Measurements from ENCODE around the gene SYT14. TPM values are rescaled to one million over a fixed set of nuclear protein-coding genes. Genes with fewer than 3 reads are reported as not detected.

SYT14 gene
- polyA plus RNA-seq, 1 donor (not counting 4 experiments of a cell fraction or from before 2014, with no cell fraction given) = 8.3 TPM

DNA sequence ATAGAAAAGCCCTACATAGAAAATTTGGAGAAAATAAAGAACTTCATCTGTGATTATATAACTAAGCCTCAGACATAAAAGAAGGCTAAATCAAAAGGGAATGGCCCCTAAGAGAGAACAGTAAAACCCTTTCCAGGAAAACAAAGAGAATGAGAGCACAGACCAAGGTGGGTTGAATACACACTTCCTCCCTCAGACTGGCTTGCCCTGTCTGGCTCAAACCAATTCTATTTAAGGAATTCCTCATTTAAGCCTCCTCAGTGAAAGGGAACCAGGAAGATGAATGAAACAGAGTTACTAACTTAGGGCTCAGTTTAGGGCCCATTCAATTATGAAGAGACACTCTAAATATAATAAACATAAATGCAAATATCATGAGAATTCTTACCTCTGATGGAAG lies 10.6 kb upstream of the SYT14 start:
- Histone ChIP-seq H3K4me2 (ENCODE audit: control insufficient read depth, extremely low read depth, insufficient read depth, low read depth, low read length) (no peak overlapping the region), H2AFZ (ENCODE audit: control insufficient read depth, low read length) (no peak overlapping the region), H3K4me3 (ENCODE audit: control insufficient read depth in 2 of 3, extremely low read depth in 1 of 3, insufficient read depth in 2 of 3, low read depth in 1 of 3, low read length in 3 of 3) (no peak overlapping the region), H3K9me1 (ENCODE audit: control insufficient read depth, extremely low read depth, insufficient read depth, low read length) (no peaks in the 10 kb centered on the region), H3K9me3 (ENCODE audit: control insufficient read depth, low read depth, low read length) (no peaks in the 10 kb centered on the region), H4K20me1 (ENCODE audit: control insufficient read depth, extremely low read depth, insufficient read depth, low read length) (no peaks in the 10 kb centered on the region), H3K79me2 (ENCODE audit: control insufficient read depth, insufficient read depth, low read length) (no peaks in the 10 kb centered on the region), H3K27ac (ENCODE audit: control insufficient read depth, insufficient read depth, low read length) (no peak overlapping the region), H3K9ac (ENCODE audit: control insufficient read depth, extremely low read depth, insufficient read depth, low read length) (no peak overlapping the region), H3K27me3 (ENCODE audit: control insufficient read depth, extremely low read depth, insufficient read depth, low read length) (no peaks in the 10 kb centered on the region), H3K36me3 (ENCODE audit: control insufficient read depth in 2 of 2, extremely low read depth in 1 of 2, insufficient read depth in 2 of 2, low read length in 2 of 2) (no peaks in the 10 kb centered on the region), H3K4me1 (ENCODE audit: control insufficient read depth, extremely low read depth, insufficient read depth, low read length) (peaks cover 14% of the 10 kb centered on the region)
- dilution Hi-C loops (cut with MboI; ENCODE audit: extremely low pct_ligation_motif_present, low sequenced_read_pairs) = no loop called here
- DNase-seq (ENCODE audit: low read depth, low spot score) (no peak), FAIRE-seq (no peak)
- TF ChIP-seq EZH2 (IDR thresholded peaks at IDR 0.05; ENCODE audit: low read length) = no peak
- TF ChIP-seq, protein P1, sequence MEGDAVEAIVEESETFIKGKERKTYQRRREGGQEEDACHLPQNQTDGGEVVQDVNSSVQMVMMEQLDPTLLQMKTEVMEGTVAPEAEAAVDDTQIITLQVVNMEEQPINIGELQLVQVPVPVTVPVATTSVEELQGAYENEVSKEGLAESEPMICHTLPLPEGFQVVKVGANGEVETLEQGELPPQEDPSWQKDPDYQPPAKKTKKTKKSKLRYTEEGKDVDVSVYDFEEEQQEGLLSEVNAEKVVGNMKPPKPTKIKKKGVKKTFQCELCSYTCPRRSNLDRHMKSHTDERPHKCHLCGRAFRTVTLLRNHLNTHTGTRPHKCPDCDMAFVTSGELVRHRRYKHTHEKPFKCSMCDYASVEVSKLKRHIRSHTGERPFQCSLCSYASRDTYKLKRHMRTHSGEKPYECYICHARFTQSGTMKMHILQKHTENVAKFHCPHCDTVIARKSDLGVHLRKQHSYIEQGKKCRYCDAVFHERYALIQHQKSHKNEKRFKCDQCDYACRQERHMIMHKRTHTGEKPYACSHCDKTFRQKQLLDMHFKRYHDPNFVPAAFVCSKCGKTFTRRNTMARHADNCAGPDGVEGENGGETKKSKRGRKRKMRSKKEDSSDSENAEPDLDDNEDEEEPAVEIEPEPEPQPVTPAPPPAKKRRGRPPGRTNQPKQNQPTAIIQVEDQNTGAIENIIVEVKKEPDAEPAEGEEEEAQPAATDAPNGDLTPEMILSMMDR (optimal IDR thresholded peaks at IDR 0.05 in 1 of 3, IDR thresholded peaks at IDR 0.05 in 1 of 3, conservative IDR thresholded peaks at IDR 0.05 in 1 of 3; ENCODE audit: extremely low read depth in 1 of 3, insufficient read depth in 2 of 3, low read length in 3 of 3) = no peak

GRCh38 chr1:209929751-209930150 lies 8.3 kb upstream of the SYT14 start:
- Histone ChIP-seq H3K36me3 (ENCODE audit: control insufficient read depth in 2 of 2, extremely low read depth in 1 of 2, insufficient read depth in 2 of 2, low read length in 2 of 2) (no peaks in the 10 kb centered on the region), H3K27ac (ENCODE audit: control insufficient read depth, insufficient read depth, low read length) (no peak overlapping the region), H3K4me2 (ENCODE audit: control insufficient read depth, extremely low read depth, insufficient read depth, low read depth, low read length) (no peak overlapping the region), H4K20me1 (ENCODE audit: control insufficient read depth, extremely low read depth, insufficient read depth, low read length) (no peaks in the 10 kb centered on the region), H3K27me3 (ENCODE audit: control insufficient read depth, extremely low read depth, insufficient read depth, low read length) (no peaks in the 10 kb centered on the region), H3K4me1 (ENCODE audit: control insufficient read depth, extremely low read depth, insufficient read depth, low read length) (peaks cover 14% of the 10 kb centered on the region), H3K9ac (ENCODE audit: control insufficient read depth, extremely low read depth, insufficient read depth, low read length) (no peak overlapping the region), H3K79me2 (ENCODE audit: control insufficient read depth, insufficient read depth, low read length) (no peaks in the 10 kb centered on the region), H3K4me3 (ENCODE audit: control insufficient read depth in 2 of 3, extremely low read depth in 1 of 3, insufficient read depth in 2 of 3, low read depth in 1 of 3, low read length in 3 of 3) (no peak overlapping the region), H3K9me1 (ENCODE audit: control insufficient read depth, extremely low read depth, insufficient read depth, low read length) (no peaks in the 10 kb centered on the region), H2AFZ (ENCODE audit: control insufficient read depth, low read length) (no peak overlapping the region), H3K9me3 (ENCODE audit: control insufficient read depth, low read depth, low read length) (no peaks in the 10 kb centered on the region)
- TF ChIP-seq EZH2 (IDR thresholded peaks at IDR 0.05; ENCODE audit: low read length) = no peak
- TF ChIP-seq, protein P1 (optimal IDR thresholded peaks at IDR 0.05 in 1 of 3, IDR thresholded peaks at IDR 0.05 in 1 of 3, conservative IDR thresholded peaks at IDR 0.05 in 1 of 3; ENCODE audit: extremely low read depth in 1 of 3, insufficient read depth in 2 of 3, low read length in 3 of 3) = no peak
- dilution Hi-C loops (cut with MboI; ENCODE audit: extremely low pct_ligation_motif_present, low sequenced_read_pairs) = no loop called here
- DNase-seq (ENCODE audit: low read depth, low spot score) (no peak), FAIRE-seq (no peak)
